Spleen (tissue), 11 donors: ENCODE results near the gene ZMYM4. TPM values are rescaled to one million over a fixed set of nuclear protein-coding genes. Genes with fewer than 3 reads are reported as not detected.

Source experiments
- DNase-seq: peaks from one replicate; pipeline ENCODE4 v3.0.0-alpha.2; 2020
- H3K27ac ChIP-seq, 8 donors: fragments of 200-600 bp; sonication (generic) in 7 of 8; 1 replicate in 4 of 8; 2 replicates in 4 of 8; pipeline versions ENCODE4 v1.5.0 to v1.8.0; 2016 to 2021; ENCODE audit warnings: inconsistent platforms in 4 of 8, mild to moderate bottlenecking in 4 of 8, moderate library complexity in 1 of 8
- H3K27me3 ChIP-seq, 7 donors: fragments of 200-600 bp; sonication (generic) in 6 of 7; replicated peaks in 1 of 7; 1 replicate in 4 of 7; 2 replicates in 3 of 7; pipeline versions ENCODE4 v1.5.0 to v1.8.0; 2016 to 2021; ENCODE audit warnings: inconsistent platforms in 3 of 7, mild to moderate bottlenecking in 1 of 7
- H3K36me3 ChIP-seq, 6 donors: fragments of 200-600 bp; sonication (generic) in 5 of 6; 1 replicate in 4 of 6; 2 replicates in 2 of 6; pipeline versions ENCODE4 v1.5.0 to v1.8.0; 2016 to 2021; ENCODE audit warnings: inconsistent platforms in 2 of 6
- H3K4me1 ChIP-seq, 6 donors: fragments of 200-600 bp; sonication (generic) in 5 of 6; 1 replicate in 3 of 6; 2 replicates in 3 of 6; pipeline versions ENCODE4 v1.5.0 to v1.8.0; 2016 to 2021; ENCODE audit warnings: inconsistent platforms in 3 of 6
- H3K4me3 ChIP-seq, 8 donors: fragments of 200-600 bp; sonication (generic) in 7 of 8; 1 replicate in 4 of 8; 2 replicates in 4 of 8; pipeline versions ENCODE4 v1.5.0 to v1.8.0; 2016 to 2021; ENCODE audit warnings: inconsistent platforms in 4 of 8, mild to moderate bottlenecking in 4 of 8, moderate library complexity in 2 of 8
- H3K9me3 ChIP-seq, 8 donors: fragments of 200-600 bp; sonication (generic) in 7 of 8; 1 replicate in 4 of 8; 2 replicates in 4 of 8; pipeline versions ENCODE4 v1.5.0 to v1.8.0; 2016 to 2021; ENCODE audit warnings: inconsistent platforms in 4 of 8
- CTCF ChIP-seq, 11 experiments: fragments of 200-600 bp in 7 of 11; fragments of 450-650 bp in 4 of 11; sonication (generic) in 4 of 11; IDR thresholded peaks in 8 of 11; conservative IDR thresholded peaks in 3 of 11; 1 replicate in 7 of 11; 2 replicates in 4 of 11; pipeline versions ENCODE4 v1.4.0 to v1.8.0; 2016 to 2021; ENCODE audit warnings: antibody characterized with exemption in 11 of 11, inconsistent platforms in 4 of 11, mild to moderate bottlenecking in 1 of 11
- POLR2A ChIP-seq, 3 donors: fragments of 450-650 bp; IDR thresholded peaks; one replicate each; pipeline ENCODE4 v1.5.1; 2017; ENCODE audit warnings: antibody characterized with exemption in 3 of 3, mild to moderate bottlenecking in 1 of 3
- POLR2AphosphoS5 ChIP-seq, 3 donors: sonication (generic); formaldehyde crosslinking; IDR thresholded peaks; one replicate each; pipeline ENCODE4 v1.5.1; 2017; ENCODE audit warnings: antibody characterized with exemption in 3 of 3
- WGBS, 5 donors: extraction: QIAGEN DNeasy Blood & Tissue Kit in 3 of 5; methylation state at CpG; one replicate each; pipeline versions ENCODE4 v1.1.5 to v1.1.7; 2013 to 2018; 5-methylcytosine and 5-hydroxymethylcytosine counted together
- intact Hi-C: fragments of 100-400 bp; cut with DNase I; formaldehyde crosslinking; loops from one replicate; pipeline ENCODE4 v1.15.0; 2023; ENCODE audit warnings: low total_unique reads
- polyA plus RNA-seq, 3 donors: library from polyadenylated mRNA; stranded (reverse); fragments of 200-250 nt; gene quantifications; one replicate each; pipeline ENCODE4 v1.2.1, GENCODE V29; 2013
- total RNA-seq, 7 donors: library from RNA; depleted of rRNA in 3 of 7; stranded (reverse); fragments of >200 nt in 3 of 7; fragmentation: NEBNext Ultra II Directional in 4 of 7; extraction: Animal tissue kit (Norgen Biotek cat#: 25700) in 4 of 7; gene quantifications; one replicate each; pipeline versions ENCODE4 v1.1.0 to v1.2.1, GENCODE V29; 2016 to 2021
- donor health status: healthy with polysubstance abuse.
- donor health status: DM: no; HTN: no; CAD: no; lungs with moderate emphysema.
- donor health status: DM: no; HTN: no; CAD: no.
- donor health status: Bipolar disorder and iron deficiency.
- donor health status: healthy.
- donor health status: DM: no; HTN: no; CAD: no.
- donor health status: DM: yes; HTN: yes; CAD: no.

The ZMYM4 gene
- total and polyA plus RNA-seq, 10 donors = 9.0 to 70.2 (median 47.1) TPM

- intact Hi-C loops = no loop called here
- H3K27me3 ChIP-seq = no peaks in the 10 kb centered on the region
- no peak overlapping the region for H3K27ac ChIP-seq
- TF ChIP-seq POLR2A (IDR thresholded peaks at IDR 0.05) (no peak), POLR2AphosphoS5 (IDR thresholded peaks at IDR 0.05) (no peak), CTCF (IDR thresholded peaks at IDR 0.05 in 8 of 11, conservative IDR thresholded peaks at IDR 0.05 in 3 of 11) (no peak)
- WGBS, 5 donors = 74 to 93% (median 82%) methylated on average over 10 of the region's 10 CpGs
- no peak overlapping the region for H3K4me3 ChIP-seq
- no peaks in the 10 kb centered on the region for H3K9me3 ChIP-seq
- DNase-seq = no peak
- H3K36me3 ChIP-seq = peaks cover 0 to 100% (median 73%) of the 10 kb centered on the region in 6 donors
- H3K4me1 ChIP-seq = no peaks in the 10 kb centered on the region
Measured at GRCh38 chr1:35390600-35391494, 122.3 kb downstream of the ZMYM4 start.

GRCh38 chr1:35394386-35394785 is 125.9 kb downstream of the ZMYM4 start:
- no peaks in the 10 kb centered on the region for H3K9me3 ChIP-seq
- no peak overlapping the region for H3K4me3 ChIP-seq
- DNase-seq = no peak
- no peaks in the 10 kb centered on the region for H3K27me3 ChIP-seq
- peaks cover 2 to 100% (median 72%) of the 10 kb centered on the region in 6 donors for H3K36me3 ChIP-seq
- H3K27ac ChIP-seq = no peak overlapping the region
- WGBS, 5 donors = 92 to 95% (median 94%) methylated on average over 2 of the region's 2 CpGs
- intact Hi-C loops = no loop called here
- no peak for TF ChIP-seq CTCF (IDR thresholded peaks at IDR 0.05 in 8 of 11, conservative IDR thresholded peaks at IDR 0.05 in 3 of 11)
- H3K4me1 ChIP-seq = no peaks in the 10 kb centered on the region

- Histone ChIP-seq H3K27ac (no peak overlapping the region), H3K9me3 (no peaks in the 10 kb centered on the region), H3K36me3 (peaks cover 2 to 98% (median 69%) of the 10 kb centered on the region in 6 donors), H3K4me3 (no peak overlapping the region), H3K27me3 (no peaks in the 10 kb centered on the region), H3K4me1 (no peaks in the 10 kb centered on the region)
- TF ChIP-seq CTCF (IDR thresholded peaks at IDR 0.05 in 8 of 11, conservative IDR thresholded peaks at IDR 0.05 in 3 of 11) (no peak), POLR2A (IDR thresholded peaks at IDR 0.05) (no peak), POLR2AphosphoS5 (IDR thresholded peaks at IDR 0.05) (no peak)
- DNase-seq = no peak
- WGBS, 5 donors = 92 to 99% (median 94%) methylated on average over 3 of the region's 3 CpGs
- intact Hi-C loops = no loop called here
Measured at GRCh38 chr1:35398739-35399138, 130.2 kb downstream of the ZMYM4 start.

GRCh38 chr1:35401049-35401448 is 132.5 kb downstream of the ZMYM4 start:
- H3K4me1 ChIP-seq = no peaks in the 10 kb centered on the region
- no peak overlapping the region for H3K4me3 ChIP-seq
- H3K27me3 ChIP-seq = no peaks in the 10 kb centered on the region
- no peak for DNase-seq
- TF ChIP-seq POLR2A (IDR thresholded peaks at IDR 0.05) (no peak), POLR2AphosphoS5 (IDR thresholded peaks at IDR 0.05) (no peak)
- H3K9me3 ChIP-seq = no peaks in the 10 kb centered on the region
- peaks cover 2 to 98% (median 63%) of the 10 kb centered on the region in 6 donors for H3K36me3 ChIP-seq
- no peak overlapping the region for H3K27ac ChIP-seq
- intact Hi-C loops = no loop called here
